SK-N-SH treated with all-trans-retinoic acid at 6 μM for 48 hours (cell line): ENCODE results near the gene MFSD11.

Experiments used
- ATAC-seq: fragments of 200-7000 bp; cut with Tn5 transposase; 3 replicates; pipeline ENCODE4 v1.9.1; 2020; ENCODE audit warnings: mild to moderate bottlenecking, moderate library complexity
- ARNTL ChIP-seq: fragments of 450-650 bp; formaldehyde crosslinking; IDR thresholded peaks from 2 replicates; pipeline ENCODE4 v1.5.0; 2020; ENCODE audit warnings: low read depth, mild to moderate bottlenecking, moderate library complexity, borderline replicate concordance
- CREB5 ChIP-seq: fragments of 250-450 bp; sonication (Bioruptor Pico); IDR thresholded peaks from 2 replicates; pipeline ENCODE4 v1.5.1; 2020; ENCODE audit warnings: low read depth, mild to moderate bottlenecking, moderate library complexity
- CSDC2 ChIP-seq: fragments of 250-450 bp; sonication (Bioruptor Pico); IDR thresholded peaks from 2 replicates; pipeline ENCODE4 v1.5.0; 2020; ENCODE audit warnings: mild to moderate bottlenecking, moderate library complexity
- ESRRG ChIP-seq: fragments of 250-450 bp; sonication (Bioruptor Pico); IDR thresholded peaks from 2 replicates; pipeline ENCODE4 v1.6.1; 2021; ENCODE audit warnings: mild to moderate bottlenecking
- ISL1 ChIP-seq: fragments of 250-450 bp; sonication (Bioruptor Pico); IDR thresholded peaks from 2 replicates; pipeline ENCODE4 v2.1.2; 2022; ENCODE audit warnings: mild to moderate bottlenecking, moderate library complexity
- OSR1 ChIP-seq: fragments of 250-450 bp; sonication (Bioruptor Pico); IDR thresholded peaks from 2 replicates; pipeline ENCODE4 v1.8.0; 2022; ENCODE audit warnings: moderate library complexity, mild to moderate bottlenecking, inconsistent platforms
- PPARA ChIP-seq: fragments of 250-450 bp; sonication (Bioruptor Pico); IDR thresholded peaks from 2 replicates; pipeline ENCODE4 v1.5.0; 2020; ENCODE audit warnings: mild to moderate bottlenecking, borderline replicate concordance
- RARB ChIP-seq: fragments of 250-450 bp; sonication (Bioruptor Pico); IDR thresholded peaks from 2 replicates; pipeline ENCODE4 v1.8.0; 2021; ENCODE audit warnings: mild to moderate bottlenecking, moderate library complexity
- SNAI2 ChIP-seq: fragments of 250-450 bp; sonication (Bioruptor Pico); IDR thresholded peaks from 2 replicates; pipeline ENCODE4 v1.5.0; 2020; ENCODE audit warnings: mild to moderate bottlenecking, moderate library complexity
- TCF4 ChIP-seq: fragments of 250-450 bp; sonication (Bioruptor Pico); IDR thresholded peaks from 2 replicates; pipeline ENCODE4 v1.8.0; 2021; ENCODE audit warnings: mild to moderate bottlenecking, moderate library complexity, borderline replicate concordance
- TOX ChIP-seq: fragments of 250-450 bp; sonication (Bioruptor Pico); IDR thresholded peaks from 2 replicates; pipeline ENCODE4 v1.8.0; 2021; ENCODE audit warnings: mild to moderate bottlenecking, moderate library complexity, borderline replicate concordance
- TSHZ2 ChIP-seq: fragments of 250-450 bp; sonication (Bioruptor Pico); IDR thresholded peaks from 2 replicates; pipeline ENCODE4 v1.5.0; 2020; ENCODE audit warnings: mild to moderate bottlenecking, moderate library complexity
- ZC3H10 ChIP-seq: fragments of 250-450 bp; sonication (Bioruptor Pico); IDR thresholded peaks from 2 replicates; pipeline ENCODE4 v1.5.1; 2021; ENCODE audit warnings: mild to moderate bottlenecking, moderate library complexity
- ZFP3 ChIP-seq: fragments of 250-450 bp; sonication (Bioruptor Pico); IDR thresholded peaks from 2 replicates; pipeline ENCODE4 v1.5.0; 2020; ENCODE audit warnings: mild to moderate bottlenecking, moderate library complexity
- ZFP30 ChIP-seq: fragments of 450-650 bp; formaldehyde crosslinking; IDR thresholded peaks from 2 replicates; pipeline ENCODE4 v1.5.0; 2022; ENCODE audit warnings: mild to moderate bottlenecking, moderate library complexity
- ZNF565 ChIP-seq: fragments of 450-650 bp; formaldehyde crosslinking; conservative IDR thresholded peaks from 2 replicates; pipeline ENCODE4 v1.5.0; 2020; ENCODE audit warnings: low read depth, mild to moderate bottlenecking, moderate library complexity
- ZNF70 ChIP-seq: fragments of 450-650 bp; formaldehyde crosslinking; IDR thresholded peaks from 2 replicates; pipeline ENCODE4 v1.5.0; 2020; ENCODE audit warnings: mild to moderate bottlenecking, moderate library complexity
- ZNF8 ChIP-seq: fragments of 450-650 bp; formaldehyde crosslinking; IDR thresholded peaks from 2 replicates; pipeline ENCODE4 v1.5.0; 2020; ENCODE audit warnings: mild to moderate bottlenecking, moderate library complexity
- TF ChIP-seq, protein P1 (sequence below): fragments of 250-450 bp; sonication (Bioruptor Pico); IDR thresholded peaks from 2 replicates; pipeline ENCODE4 v1.8.0; 2021; ENCODE audit warnings: low read depth, mild to moderate bottlenecking, moderate library complexity, borderline replicate concordance
- TF ChIP-seq, protein P2 (sequence below): fragments of 250-450 bp; sonication (Bioruptor Pico); IDR thresholded peaks from 2 replicates; pipeline ENCODE4 v1.5.1; 2021; ENCODE audit warnings: mild to moderate bottlenecking, moderate library complexity
- TF ChIP-seq, protein P3 (sequence below): fragments of 250-450 bp; sonication (Bioruptor Pico); IDR thresholded peaks from 2 replicates; pipeline ENCODE4 v1.8.0; 2020; ENCODE audit warnings: mild to moderate bottlenecking, moderate library complexity, borderline replicate concordance

The MFSD11 gene

GRCh38 chr17:76792348-76792747 is 54.4 kb downstream of the MFSD11 start:
- ATAC-seq, result no peak
- TF ChIP-seq ARNTL (CRISPR knock-in tag), result no peak
- no peak for TF ChIP-seq ZNF8 (CRISPR knock-in tag)
- TF ChIP-seq, protein P1, sequence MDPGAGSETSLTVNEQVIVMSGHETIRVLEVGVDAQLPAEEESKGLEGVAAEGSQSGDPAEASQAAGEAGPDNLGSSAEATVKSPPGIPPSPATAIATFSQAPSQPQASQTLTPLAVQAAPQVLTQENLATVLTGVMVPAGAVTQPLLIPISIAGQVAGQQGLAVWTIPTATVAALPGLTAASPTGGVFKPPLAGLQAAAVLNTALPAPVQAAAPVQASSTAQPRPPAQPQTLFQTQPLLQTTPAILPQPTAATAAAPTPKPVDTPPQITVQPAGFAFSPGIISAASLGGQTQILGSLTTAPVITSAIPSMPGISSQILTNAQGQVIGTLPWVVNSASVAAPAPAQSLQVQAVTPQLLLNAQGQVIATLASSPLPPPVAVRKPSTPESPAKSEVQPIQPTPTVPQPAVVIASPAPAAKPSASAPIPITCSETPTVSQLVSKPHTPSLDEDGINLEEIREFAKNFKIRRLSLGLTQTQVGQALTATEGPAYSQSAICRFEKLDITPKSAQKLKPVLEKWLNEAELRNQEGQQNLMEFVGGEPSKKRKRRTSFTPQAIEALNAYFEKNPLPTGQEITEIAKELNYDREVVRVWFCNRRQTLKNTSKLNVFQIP (CRISPR knock-in tag), result no peak
- no peak for TF ChIP-seq TSHZ2 (CRISPR knock-in tag)
- TF ChIP-seq SNAI2, result no peak
- TF ChIP-seq CREB5 (CRISPR knock-in tag), result no peak
- TF ChIP-seq, protein P2, sequence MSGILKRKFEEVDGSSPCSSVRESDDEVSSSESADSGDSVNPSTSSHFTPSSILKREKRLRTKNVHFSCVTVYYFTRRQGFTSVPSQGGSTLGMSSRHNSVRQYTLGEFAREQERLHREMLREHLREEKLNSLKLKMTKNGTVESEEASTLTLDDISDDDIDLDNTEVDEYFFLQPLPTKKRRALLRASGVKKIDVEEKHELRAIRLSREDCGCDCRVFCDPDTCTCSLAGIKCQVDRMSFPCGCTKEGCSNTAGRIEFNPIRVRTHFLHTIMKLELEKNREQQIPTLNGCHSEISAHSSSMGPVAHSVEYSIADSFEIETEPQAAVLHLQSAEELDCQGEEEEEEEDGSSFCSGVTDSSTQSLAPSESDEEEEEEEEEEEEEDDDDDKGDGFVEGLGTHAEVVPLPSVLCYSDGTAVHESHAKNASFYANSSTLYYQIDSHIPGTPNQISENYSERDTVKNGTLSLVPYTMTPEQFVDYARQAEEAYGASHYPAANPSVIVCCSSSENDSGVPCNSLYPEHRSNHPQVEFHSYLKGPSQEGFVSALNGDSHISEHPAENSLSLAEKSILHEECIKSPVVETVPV (CRISPR knock-in tag), result no peak
- TF ChIP-seq ESRRG (CRISPR knock-in tag), result no peak
- TF ChIP-seq TOX (CRISPR knock-in tag), result no peak
- no peak for TF ChIP-seq CSDC2 (CRISPR knock-in tag)
- TF ChIP-seq ZNF70 (CRISPR knock-in tag), result no peak
- no peak for TF ChIP-seq OSR1
- no peak for TF ChIP-seq ZC3H10 (CRISPR knock-in tag)
- TF ChIP-seq RARB, result no peak
- no peak for TF ChIP-seq PPARA (CRISPR knock-in tag)
- TF ChIP-seq ISL1 (CRISPR knock-in tag), result no peak
- TF ChIP-seq TCF4 (CRISPR knock-in tag), result no peak
- no peak for TF ChIP-seq ZFP30 (CRISPR knock-in tag)
- no peak for TF ChIP-seq ZFP3 (CRISPR knock-in tag)
- TF ChIP-seq, protein P3, sequence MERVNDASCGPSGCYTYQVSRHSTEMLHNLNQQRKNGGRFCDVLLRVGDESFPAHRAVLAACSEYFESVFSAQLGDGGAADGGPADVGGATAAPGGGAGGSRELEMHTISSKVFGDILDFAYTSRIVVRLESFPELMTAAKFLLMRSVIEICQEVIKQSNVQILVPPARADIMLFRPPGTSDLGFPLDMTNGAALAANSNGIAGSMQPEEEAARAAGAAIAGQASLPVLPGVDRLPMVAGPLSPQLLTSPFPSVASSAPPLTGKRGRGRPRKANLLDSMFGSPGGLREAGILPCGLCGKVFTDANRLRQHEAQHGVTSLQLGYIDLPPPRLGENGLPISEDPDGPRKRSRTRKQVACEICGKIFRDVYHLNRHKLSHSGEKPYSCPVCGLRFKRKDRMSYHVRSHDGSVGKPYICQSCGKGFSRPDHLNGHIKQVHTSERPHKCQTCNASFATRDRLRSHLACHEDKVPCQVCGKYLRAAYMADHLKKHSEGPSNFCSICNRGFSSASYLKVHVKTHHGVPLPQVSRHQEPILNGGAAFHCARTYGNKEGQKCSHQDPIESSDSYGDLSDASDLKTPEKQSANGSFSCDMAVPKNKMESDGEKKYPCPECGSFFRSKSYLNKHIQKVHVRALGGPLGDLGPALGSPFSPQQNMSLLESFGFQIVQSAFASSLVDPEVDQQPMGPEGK (CRISPR knock-in tag), result no peak
- TF ChIP-seq, all 23 proteins: peak for 0

DNA sequence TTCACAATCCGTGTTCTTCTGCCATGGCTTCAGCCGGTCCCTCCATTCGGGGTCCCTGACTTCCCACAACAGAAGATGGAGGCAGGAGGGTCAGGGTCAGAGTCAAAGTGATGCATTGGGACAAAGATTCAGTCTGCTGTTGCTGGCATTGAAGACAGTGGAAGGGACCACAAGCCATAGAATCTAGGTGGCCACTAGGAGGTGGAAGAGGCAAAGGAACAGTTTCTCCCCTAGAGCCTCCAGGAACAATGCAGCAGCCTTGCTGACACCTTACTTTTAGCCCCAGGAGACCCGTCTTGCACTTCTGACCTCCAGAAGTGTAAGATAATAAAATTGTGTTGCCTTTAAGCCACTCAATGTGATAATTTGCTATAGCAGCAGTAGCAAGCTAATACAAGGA is 55.9 kb downstream of the MFSD11 start:
- TF ChIP-seq OSR1 (no peak), ZNF565 (no peak), TSHZ2 (CRISPR knock-in tag) (no peak), CREB5 (CRISPR knock-in tag) (no peak)
- peak; percentile 75 for ATAC-seq
